DOHH2 (cell line): ENCODE measurements around the gene SVBP.
A peak's percentile ranks its signal among the peaks of the same experiment; 100 is the strongest.

Source experiments
- H3F3A ChIP-seq: fragments of 200-600 bp; sonication (generic), shearing (Covaris generic); 2 replicates; pipeline ENCODE4 v1.6.0; 2016; ENCODE audit warnings: antibody characterized with exemption, mild to moderate bottlenecking; ENCODE audit not compliant: control insufficient read depth, insufficient read depth
- H3K27ac ChIP-seq: fragments of 200-600 bp; sonication (generic); 2 replicates; pipeline ENCODE4 v1.5.1; 2014; ENCODE audit warnings: low read depth, mild to moderate bottlenecking, low read length, moderate library complexity
- H3K27me3 ChIP-seq: fragments of 200-600 bp; sonication (generic); 2 replicates; pipeline ENCODE4 v1.6.1; 2014; ENCODE audit warnings: mild to moderate bottlenecking, low read length, mixed read lengths; ENCODE audit not compliant: control insufficient read depth
- H3K36me3 ChIP-seq: fragments of 200-600 bp; sonication (generic); 2 replicates; pipeline ENCODE4 v1.6.1; 2014; ENCODE audit warnings: mild to moderate bottlenecking, low read length, moderate library complexity, mixed read lengths; ENCODE audit not compliant: control insufficient read depth
- H3K4me1 ChIP-seq: fragments of 200-600 bp; sonication (generic); 2 replicates; pipeline ENCODE4 v1.6.1; 2014; ENCODE audit warnings: mild to moderate bottlenecking, low read length, mixed read lengths; ENCODE audit not compliant: control insufficient read depth
- H3K4me2 ChIP-seq: fragments of 200-600 bp; sonication (generic); 2 replicates; pipeline ENCODE4 v1.6.0; 2014; ENCODE audit warnings: mild to moderate bottlenecking, low read length, moderate library complexity
- H3K4me3 ChIP-seq: fragments of 200-600 bp; sonication (generic); 2 replicates; pipeline ENCODE4 v1.5.1; 2014; ENCODE audit warnings: mild to moderate bottlenecking, low read length, mixed read lengths
- H3K79me2 ChIP-seq: fragments of 200-600 bp; sonication (generic); 2 replicates; pipeline ENCODE4 v1.6.1; 2014; ENCODE audit warnings: mild to moderate bottlenecking, low read length, mixed read lengths; ENCODE audit not compliant: control insufficient read depth
- H3K9me2 ChIP-seq: fragments of 200-600 bp; sonication (generic); replicated peaks from 2 replicates; pipeline ENCODE4 v1.6.1; 2014; ENCODE audit warnings: mild to moderate bottlenecking, low read length, mixed read lengths; ENCODE audit not compliant: control insufficient read depth
- H3K9me3 ChIP-seq: fragments of 200-600 bp; sonication (generic); 2 replicates; pipeline ENCODE4 v1.6.1; 2014; ENCODE audit warnings: antibody characterized with exemption, low read length, mixed read lengths; ENCODE audit not compliant: control insufficient read depth, insufficient read depth
- H4K20me1 ChIP-seq: fragments of 200-600 bp; sonication (generic); 2 replicates; pipeline ENCODE4 v1.6.0; 2014; ENCODE audit warnings: low read depth, mild to moderate bottlenecking, antibody characterized with exemption, low read length, moderate library complexity; ENCODE audit not compliant: control insufficient read depth, insufficient read depth
- EZH2phosphoT487 ChIP-seq: fragments of 200-600 bp; sonication (generic); IDR thresholded peaks from 2 replicates; pipeline ENCODE4 v1.6.1; 2017; ENCODE audit warnings: borderline replicate concordance, mild to moderate bottlenecking, antibody characterized with exemption, low read length, moderate library complexity, mixed read lengths
- TF ChIP-seq, protein P1 (sequence below): fragments of 200-600 bp; sonication (generic); IDR thresholded peaks from one replicate; pipeline ENCODE4 v1.5.1; 2014; ENCODE audit warnings: antibody characterized with exemption, mild to moderate bottlenecking, low read depth, low read length; ENCODE audit not compliant: poor library complexity, severe bottlenecking

Gene SVBP, protein sequence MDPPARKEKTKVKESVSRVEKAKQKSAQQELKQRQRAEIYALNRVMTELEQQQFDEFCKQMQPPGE

DNA sequence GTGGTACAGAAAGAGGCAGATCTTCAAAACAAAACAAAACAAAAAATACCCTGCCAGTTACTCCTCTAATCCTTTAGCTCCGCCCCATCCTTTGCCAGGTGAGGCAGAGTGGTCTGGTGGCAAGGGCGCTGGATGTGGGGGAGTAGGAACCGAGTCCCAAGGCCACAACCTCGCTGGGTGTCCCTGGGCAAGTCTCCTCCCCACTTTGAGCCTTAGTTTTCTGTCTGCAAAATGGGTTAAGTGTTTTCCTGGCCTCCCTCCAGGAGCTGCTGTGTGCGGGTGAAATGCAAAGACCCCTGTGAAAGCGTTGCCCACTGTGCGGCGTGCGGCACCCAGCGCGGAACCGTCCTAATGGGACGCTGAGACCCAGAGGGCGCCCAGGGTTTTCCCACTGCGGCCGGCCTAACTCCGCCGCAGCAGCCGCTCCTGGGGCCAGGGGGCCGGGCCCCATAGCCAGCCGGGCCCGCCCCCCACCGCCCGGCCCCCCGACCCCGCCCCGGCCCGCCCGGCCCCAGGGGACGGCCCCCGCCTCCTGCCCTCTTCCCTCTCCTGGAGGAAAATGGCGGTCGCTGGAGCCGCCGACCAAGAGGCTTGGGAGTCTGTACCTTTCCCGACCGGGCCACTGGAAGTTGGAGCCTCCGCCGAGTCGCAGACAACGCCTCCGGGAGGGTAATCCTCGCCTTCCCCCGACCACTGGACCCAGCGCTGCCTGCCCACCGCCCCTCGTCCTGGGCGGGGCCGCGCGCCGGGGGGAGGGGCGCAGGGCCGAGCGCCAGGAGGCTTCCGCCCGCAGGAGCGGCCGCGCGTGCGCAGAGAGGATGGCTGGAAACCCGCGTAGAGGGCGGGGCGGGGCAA, at the start of gene SVBP, which contains the start of gene ERMAP:
SVBP (minus strand) TSS at position 813 of the 855 bp plus-strand sequence. CDS start 853 bp downstream, outside the sequence.
ERMAP (plus strand) TSS at position 538 of the 855 bp plus-strand sequence. CDS start 13,327 bp downstream, outside the sequence.
- no peak for TF ChIP-seq EZH2phosphoT487
- TF ChIP-seq, protein P1, sequence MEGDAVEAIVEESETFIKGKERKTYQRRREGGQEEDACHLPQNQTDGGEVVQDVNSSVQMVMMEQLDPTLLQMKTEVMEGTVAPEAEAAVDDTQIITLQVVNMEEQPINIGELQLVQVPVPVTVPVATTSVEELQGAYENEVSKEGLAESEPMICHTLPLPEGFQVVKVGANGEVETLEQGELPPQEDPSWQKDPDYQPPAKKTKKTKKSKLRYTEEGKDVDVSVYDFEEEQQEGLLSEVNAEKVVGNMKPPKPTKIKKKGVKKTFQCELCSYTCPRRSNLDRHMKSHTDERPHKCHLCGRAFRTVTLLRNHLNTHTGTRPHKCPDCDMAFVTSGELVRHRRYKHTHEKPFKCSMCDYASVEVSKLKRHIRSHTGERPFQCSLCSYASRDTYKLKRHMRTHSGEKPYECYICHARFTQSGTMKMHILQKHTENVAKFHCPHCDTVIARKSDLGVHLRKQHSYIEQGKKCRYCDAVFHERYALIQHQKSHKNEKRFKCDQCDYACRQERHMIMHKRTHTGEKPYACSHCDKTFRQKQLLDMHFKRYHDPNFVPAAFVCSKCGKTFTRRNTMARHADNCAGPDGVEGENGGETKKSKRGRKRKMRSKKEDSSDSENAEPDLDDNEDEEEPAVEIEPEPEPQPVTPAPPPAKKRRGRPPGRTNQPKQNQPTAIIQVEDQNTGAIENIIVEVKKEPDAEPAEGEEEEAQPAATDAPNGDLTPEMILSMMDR, result no peak
- peak within 1 kb of the TSS; percentile 70 for H3K27ac ChIP-seq

DNA sequence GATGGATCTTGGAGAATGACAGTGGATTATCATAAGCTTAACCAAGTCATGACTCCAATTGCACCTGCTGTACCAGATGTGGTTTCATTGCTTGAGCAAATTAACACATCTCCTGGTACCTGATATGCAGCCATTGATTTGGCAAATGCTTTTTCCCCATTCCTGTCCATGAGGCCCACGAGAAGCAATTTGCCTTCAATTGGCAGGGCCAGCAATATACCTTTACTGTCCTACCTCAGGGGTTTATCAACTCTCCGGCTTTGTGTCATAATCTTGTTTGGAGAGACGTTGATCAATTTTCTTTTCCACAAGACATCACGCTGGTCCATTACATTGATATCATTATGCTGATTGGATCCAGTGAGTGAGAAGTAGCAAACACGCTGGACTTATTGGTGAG, 49.4 kb upstream of the SVBP start:
- Histone ChIP-seq H3K4me3 (no peak overlapping the region), H4K20me1 (no peaks in the 10 kb centered on the region), H3F3A (no peaks in the 10 kb centered on the region), H3K4me2 (no peak overlapping the region), H3K79me2 (no peaks in the 10 kb centered on the region), H3K27ac (no peak overlapping the region), H3K9me3 (no peaks in the 10 kb centered on the region), H3K36me3 (no peaks in the 10 kb centered on the region), H3K4me1 (no peaks in the 10 kb centered on the region), H3K27me3 (peaks cover 7% of the 10 kb centered on the region), H3K9me2 (no peaks in the 10 kb centered on the region)
- TF ChIP-seq EZH2phosphoT487, result no peak
- TF ChIP-seq, protein P1, result no peak

More for the DNA sequence above, at the start of gene SVBP, which contains the start of gene ERMAP:
- Histone ChIP-seq H3K9me2 (no peaks in the 10 kb centered on the region), H3K4me1 (peaks cover 17% of the 10 kb centered on the region), H3K9me3 (no peaks in the 10 kb centered on the region), H3K79me2 (no peaks in the 10 kb centered on the region; the same call in 1 of the 2 replicates), H3K36me3 (no peaks in the 10 kb centered on the region), H3K4me2 (peak within 1 kb of the TSS; percentile 84), H3K27me3 (no peaks in the 10 kb centered on the region), H4K20me1 (no peaks in the 10 kb centered on the region), H3F3A (no peaks in the 10 kb centered on the region), H3K4me3 (peak within 1 kb of the TSS; percentile 80)

DNA sequence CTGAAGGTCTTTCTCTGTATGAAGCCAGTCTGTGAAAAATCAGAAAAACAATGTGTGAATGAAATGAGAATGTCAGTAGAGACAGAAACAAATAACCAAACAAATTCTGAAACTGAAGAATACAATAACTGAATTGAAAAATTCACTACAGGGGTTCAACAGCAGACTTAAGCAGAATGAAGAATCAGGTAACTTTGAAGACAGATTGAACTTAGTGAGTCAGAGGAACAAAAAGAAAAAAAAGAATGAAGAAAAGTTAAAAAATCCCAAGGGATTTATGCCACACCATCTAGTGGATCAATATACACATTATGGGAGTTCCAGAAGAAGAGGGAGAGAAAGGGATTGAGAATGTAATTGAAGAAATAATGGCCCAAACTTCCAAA, 43.8 kb upstream of the SVBP start:
- Histone ChIP-seq H3F3A (no peaks in the 10 kb centered on the region), H3K4me3 (no peak overlapping the region), H3K27me3 (peaks cover 7% of the 10 kb centered on the region), H3K27ac (no peak overlapping the region), H3K79me2 (no peaks in the 10 kb centered on the region), H3K4me2 (no peak overlapping the region), H3K36me3 (no peaks in the 10 kb centered on the region), H4K20me1 (no peaks in the 10 kb centered on the region), H3K9me2 (no peaks in the 10 kb centered on the region), H3K4me1 (no peaks in the 10 kb centered on the region), H3K9me3 (peaks cover 7% of the 10 kb centered on the region; the same call in 1 of the 2 replicates)
- TF ChIP-seq, protein P1, result no peak
- no peak for TF ChIP-seq EZH2phosphoT487
